Endothelial cell of umbilical vein (primary cell): ENCODE results near the gene RAPGEF3. TPM values are rescaled to one million over a fixed set of nuclear protein-coding genes. Genes with fewer than 3 reads are reported as not detected.
A peak's percentile ranks its signal among the peaks of the same experiment; 100 is the strongest.

ENCODE experiments used
- BruUV-seq: library from RNA; stranded (reverse); fragments of 400-500 nt; replicated peaks from 2 replicates; lab custom pipeline; 2021; lab: Mats Ljungman, UMichigan
- CTCF ChIA-PET: fragments of 300-600, 350-600 bp; sonication (Branson Sonifier 250); formaldehyde crosslinking; loops from one replicate; lab custom pipeline; 2021; ENCODE audit warnings: antibody characterized with exemption, inconsistent platforms; lab: Charles Lee
- POLR2A ChIA-PET: fragments of 300-600, 350-600 bp; sonication (Branson Sonifier 250); formaldehyde crosslinking; loops from one replicate; lab custom pipeline; 2021; ENCODE audit warnings: antibody characterized with exemption, inconsistent platforms; lab: Charles Lee
- DNase-seq: peaks from one replicate; pipeline ENCODE4 v3.0.0-alpha.2; 2011; ENCODE audit warnings: low read depth, low spot score
- FAIRE-seq: peaks from 2 replicates; lab custom pipeline; 2011; peaks lifted over from hg19 to GRCh38; lab: Jason Lieb, UNC
- H2AFZ ChIP-seq: 2 replicates; pipeline ENCODE4 v1.6.0; 2012; ENCODE audit warnings: low read depth, low read length, control low read depth, inconsistent platforms
- H3K27ac ChIP-seq: 2 replicates; pipeline ENCODE4 v1.5.1; 2011; ENCODE audit warnings: low read depth, mild to moderate bottlenecking, control low read depth, low read length, moderate library complexity; ENCODE audit not compliant: insufficient read depth
- H3K27me3 ChIP-seq, 2 experiments: 2 replicates each; pipeline versions ENCODE4 v1.6.0 to v1.6.1; 2011; ENCODE audit warnings: low read length in 2 of 2, mixed read lengths in 1 of 2; ENCODE audit not compliant: control insufficient read depth in 2 of 2, insufficient read depth in 2 of 2
- H3K36me3 ChIP-seq, 2 experiments: 2 replicates in 1 of 2; 3 replicates in 1 of 2; pipeline ENCODE4 v1.5.1; 2011; ENCODE audit warnings: low read length in 2 of 2, mild to moderate bottlenecking in 1 of 2, moderate library complexity in 1 of 2; ENCODE audit not compliant: control insufficient read depth in 2 of 2, insufficient read depth in 2 of 2; ENCODE audit errors: extremely low read depth in 1 of 2
- H3K4me1 ChIP-seq: 3 replicates; pipeline ENCODE4 v1.5.1; 2011; ENCODE audit warnings: mild to moderate bottlenecking, low read length; ENCODE audit not compliant: control insufficient read depth, insufficient read depth; ENCODE audit errors: extremely low read depth
- H3K4me2 ChIP-seq: 2 replicates; pipeline ENCODE4 v1.6.1; 2011; ENCODE audit warnings: low read length, control low read depth, mixed read lengths; ENCODE audit not compliant: insufficient read depth
- H3K4me3 ChIP-seq, 3 experiments: fragments of 200-600 bp in 1 of 3; sonication (generic), shearing (Covaris generic) in 1 of 3; replicated peaks in 1 of 3; 2 replicates each; pipeline ENCODE4 v1.5.1; 2011 to 2016; ENCODE audit warnings: control low read depth in 3 of 3, low read length in 3 of 3, mild to moderate bottlenecking in 2 of 3, inconsistent platforms in 1 of 3, low read depth in 1 of 3, moderate library complexity in 1 of 3; ENCODE audit not compliant: insufficient read depth in 1 of 3
- H3K79me2 ChIP-seq: 2 replicates; pipeline ENCODE4 v1.6.0; 2012; ENCODE audit warnings: low read length, inconsistent platforms; ENCODE audit not compliant: control insufficient read depth, insufficient read depth
- H3K9ac ChIP-seq: replicated peaks from 2 replicates; pipeline ENCODE3; 2011; ENCODE audit warnings: low read length, control low read depth; ENCODE audit not compliant: insufficient read depth; ENCODE audit errors: extremely low read depth
- H3K9me1 ChIP-seq: replicated peaks from 3 replicates; pipeline ENCODE4 v1.6.0; 2011; ENCODE audit warnings: mild to moderate bottlenecking, low read length; ENCODE audit not compliant: control insufficient read depth, insufficient read depth; ENCODE audit errors: extremely low read depth
- H3K9me3 ChIP-seq: replicated peaks from 2 replicates; pipeline ENCODE4 v1.5.1; 2012; ENCODE audit warnings: low read length, inconsistent platforms; ENCODE audit not compliant: control insufficient read depth, insufficient read depth
- H4K20me1 ChIP-seq: replicated peaks from 2 replicates; pipeline ENCODE3; 2011; ENCODE audit warnings: mild to moderate bottlenecking, low read length; ENCODE audit not compliant: control insufficient read depth, insufficient read depth; ENCODE audit errors: extremely low read depth
- CTCF ChIP-seq, 2 donors: IDR thresholded peaks; 1 replicate in 1 of 2; 2 replicates in 1 of 2; pipeline ENCODE4 v1.5.1; 2011; ENCODE audit warnings: low read length in 2 of 2, mild to moderate bottlenecking in 2 of 2, moderate library complexity in 2 of 2, control low read depth in 1 of 2, inconsistent platforms in 1 of 2, low read depth in 1 of 2; ENCODE audit not compliant: insufficient read depth in 1 of 2; ENCODE audit errors: extremely low read depth in 1 of 2
- EZH2 ChIP-seq: IDR thresholded peaks from 2 replicates; pipeline ENCODE4 v1.6.1; 2012; ENCODE audit warnings: borderline replicate concordance, low read depth, mild to moderate bottlenecking, moderate library complexity, low read length, inconsistent platforms; ENCODE audit not compliant: severe bottlenecking
- FOS ChIP-seq: IDR thresholded peaks from 2 replicates; pipeline ENCODE4 v1.6.1; 2011; ENCODE audit warnings: mild to moderate bottlenecking, low read length, moderate library complexity, borderline replicate concordance; ENCODE audit not compliant: insufficient read depth
- GATA2 ChIP-seq: IDR thresholded peaks from 2 replicates; pipeline ENCODE4 v1.7.0; 2011; ENCODE audit warnings: low read depth, mild to moderate bottlenecking, moderate library complexity, mixed read lengths, low read length; ENCODE audit not compliant: insufficient read length, insufficient read depth
- JUN ChIP-seq: IDR thresholded peaks from 2 replicates; pipeline ENCODE4 v1.6.1; 2011; ENCODE audit warnings: borderline replicate concordance, low read depth; ENCODE audit not compliant: insufficient read length, insufficient read depth
- MAX ChIP-seq: IDR thresholded peaks from 2 replicates; pipeline ENCODE4 v1.6.1; 2011; ENCODE audit not compliant: insufficient read depth, insufficient read length
- MYC ChIP-seq: IDR thresholded peaks from one replicate; pipeline ENCODE4 v1.6.1; 2011; ENCODE audit warnings: mild to moderate bottlenecking, low read depth, low read length
- POLR2A ChIP-seq: IDR thresholded peaks from 2 replicates; pipeline ENCODE4 v1.6.1; 2012; ENCODE audit warnings: low read depth, mild to moderate bottlenecking, control low read depth, low read length
- POLR2AphosphoS5 ChIP-seq: IDR thresholded peaks from 2 replicates; pipeline ENCODE4 v1.6.1; 2012; ENCODE audit warnings: low read depth, mild to moderate bottlenecking, control low read depth, low read length, moderate library complexity; ENCODE audit not compliant: insufficient read depth
- dilution Hi-C: fragments of 300-500 bp; cut with MboI; formaldehyde crosslinking; loops from one replicate; pipeline ENCODE4 v1.15.0; 2019; ENCODE audit warnings: low sequenced_read_pairs; ENCODE audit not compliant: extremely low pct_ligation_motif_present
- intact Hi-C: fragments of 100-400 bp; cut with micrococcal nuclease; formaldehyde crosslinking; loops from one replicate; pipeline ENCODE4 v1.10.0; 2022
- polyA plus RNA-seq, 4 experiments: library from polyadenylated mRNA; depleted of rRNA in 3 of 4; stranded (reverse) in 3 of 4; unstranded in 1 of 4; fragments of >200 nt; gene quantifications; 2 replicates each; pipeline versions ENCODE4 v1.2.1 to v1.2.3, GENCODE V29; 2011 to 2012; ENCODE audit warnings: missing spikeins in 1 of 4
- total RNA-seq: library from RNA; stranded (reverse); gene quantifications from 2 replicates; pipeline ENCODE4 v1.2.3, GENCODE V29; 2021

The RAPGEF3 gene
- total and polyA plus RNA-seq, 2 donors (not counting 3 experiments of a cell fraction or from before 2014, with no cell fraction given), result 34.5 to 55.1 TPM

GRCh38 chr12:47705229-47705565, 53.5 kb downstream of the RAPGEF3 start:
- H3K4me2 ChIP-seq, result peak overlapping the region; percentile 91
- dilution Hi-C loops (no loop called here), intact Hi-C loops (no loop called here)
- H4K20me1 ChIP-seq, result no peaks in the 10 kb centered on the region
- no TSS peak for BruUV-seq
- H3K79me2 ChIP-seq, result peaks cover 22% of the 10 kb centered on the region
- TF ChIP-seq MAX (no peak), CTCF (IDR thresholded peaks at IDR 0.05; ENCODE audit: extremely low read depth in 1 of 2, insufficient read depth in 1 of 2, low read depth in 1 of 2, low read length in 2 of 2) (no peak), POLR2AphosphoS5 (no peak), GATA2 (no peak), EZH2 (no peak), POLR2A (no peak), FOS (no peak), JUN (no peak), MYC (no peak)
- H2AFZ ChIP-seq, result peak overlapping the region; percentile 95
- POLR2A ChIA-PET, result interaction anchor here (0.7 kb wide), 1 partner anchor 468 kb away, joined by 3 read pairs; no protein-coding TSS in a partner anchor
- H3K9ac ChIP-seq, result peak overlapping the region; percentile 88
- peaks cover 14% of the 10 kb centered on the region for H3K4me1 ChIP-seq
- no peaks in the 10 kb centered on the region for H3K9me1 ChIP-seq
- H3K27ac ChIP-seq, result peak overlapping the region; percentile 61
- FAIRE-seq (peak; percentile 12), DNase-seq (no peak)
- CTCF ChIA-PET, result interaction anchor here (0.7 to 2.9 kb wide), 4 partner anchors 10 to 133 kb away, joined by 3 to 19 read pairs (median 8); no protein-coding TSS in a partner anchor
- H3K27me3 ChIP-seq, result no peaks in the 10 kb centered on the region
- H3K9me3 ChIP-seq, result no peaks in the 10 kb centered on the region
- peak overlapping the region; percentile 65 to 90 (median 83) for H3K4me3 ChIP-seq
- H3K36me3 ChIP-seq, result peaks cover 0 to 7% of the 10 kb centered on the region in 2 experiments
